Stimulated activated CD4-positive, alpha-beta T cell treated with anti-CD3 and anti-CD28 coated beads, Interleukin-2, amount 100 ng/mL, for 24 hours (primary cell): ENCODE results near the gene TNS3.
"Not testable (repeated sequence)": the region's sequence is repeated elsewhere in the genome, so short reads cannot be mapped to it uniquely, and the experiment has no call there.

ENCODE experiments used
- DNase-seq, 2 donors: peaks; one replicate each; pipeline ENCODE4 v3.0.0-alpha.2; 2020

TNS3 gene

DNA sequence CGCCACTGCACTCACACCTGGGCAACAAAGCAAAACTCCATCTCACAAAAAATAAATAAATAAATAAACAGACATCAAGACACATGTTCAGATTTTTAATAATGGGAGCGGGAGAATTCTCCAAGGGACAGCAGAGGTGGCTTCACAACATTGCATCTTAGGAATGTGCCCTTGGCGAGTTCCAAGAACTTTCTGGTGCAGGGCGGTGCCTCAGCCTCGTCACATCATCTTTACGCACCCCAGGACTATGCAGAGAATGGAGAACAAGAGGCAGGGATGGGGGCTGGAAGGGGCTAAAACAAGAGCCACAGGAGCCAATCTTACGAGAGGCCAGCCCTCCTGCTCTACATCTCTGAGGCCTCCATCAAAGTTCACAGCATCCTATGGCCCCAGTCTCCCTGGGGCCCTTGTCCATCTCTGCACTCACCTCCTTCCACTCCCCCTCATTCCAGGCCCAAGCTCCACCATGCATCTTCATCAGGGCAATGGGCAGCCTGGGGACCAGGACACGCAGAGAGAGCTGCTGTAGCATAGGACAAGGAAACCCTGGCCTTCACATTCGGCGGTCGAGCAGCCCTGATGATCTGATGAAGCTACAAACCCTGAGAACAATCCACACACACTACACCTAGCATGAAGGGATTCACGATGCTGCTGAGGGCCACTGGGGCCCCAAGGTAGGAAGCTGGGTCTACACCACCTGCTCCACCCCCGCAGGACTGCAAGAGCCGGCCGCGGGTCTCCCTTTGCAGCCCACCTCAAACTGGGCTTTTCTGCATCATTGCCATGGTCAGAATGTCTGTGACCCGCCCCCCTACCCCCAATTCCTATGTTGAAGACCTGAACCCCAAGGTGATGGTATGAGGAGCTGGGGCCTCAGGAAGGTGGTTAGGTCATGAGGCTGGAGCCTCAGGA, 22.3 kb downstream of the TNS3 start:
- no peak for DNase-seq

DNA sequence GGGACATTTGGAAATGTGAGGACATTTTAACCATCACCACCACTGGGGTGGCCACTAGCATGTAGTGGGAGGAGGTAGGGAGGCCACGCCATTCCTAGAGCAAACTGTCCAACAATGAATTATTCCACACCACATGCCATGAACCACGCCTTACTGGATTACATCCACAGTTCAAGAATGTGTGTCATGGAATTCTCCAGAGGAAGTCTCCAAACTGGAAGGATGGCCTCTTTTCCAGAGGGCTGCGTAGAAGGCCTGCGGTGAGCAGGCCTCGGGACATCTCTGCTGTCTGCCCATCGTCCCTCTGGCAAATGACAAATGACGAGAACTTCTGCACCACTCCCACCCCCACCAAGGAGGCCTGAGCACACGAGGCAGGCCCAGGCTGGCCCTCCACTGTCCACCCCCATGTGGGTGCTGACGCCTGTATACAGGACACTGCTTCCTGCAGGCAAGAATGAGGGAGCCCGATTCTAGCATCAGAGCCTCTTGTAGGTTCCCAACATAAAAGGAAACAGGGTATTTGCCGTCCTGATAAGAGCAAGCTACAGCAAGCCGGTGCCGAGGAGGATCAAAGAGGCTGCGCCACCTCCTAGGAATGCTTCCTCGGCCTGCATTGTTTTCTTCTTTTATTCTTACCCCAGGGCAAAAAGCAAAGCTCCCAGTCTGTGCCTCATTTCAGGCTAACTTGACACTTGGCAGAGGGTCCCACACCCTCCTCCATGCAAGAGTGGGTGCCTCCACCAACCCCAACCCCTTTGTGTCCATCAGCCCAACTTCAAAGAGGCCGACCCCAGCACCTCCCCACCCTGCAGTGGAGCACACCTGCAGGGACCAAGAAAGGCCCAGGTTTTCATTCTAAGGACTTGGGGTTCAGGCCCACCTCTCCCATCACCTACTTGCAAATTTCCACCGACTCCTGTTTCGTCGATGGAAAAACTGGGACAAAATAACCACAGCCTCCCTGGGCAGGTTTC, 23.9 kb downstream of the TNS3 start:
- no peak for DNase-seq

DNA sequence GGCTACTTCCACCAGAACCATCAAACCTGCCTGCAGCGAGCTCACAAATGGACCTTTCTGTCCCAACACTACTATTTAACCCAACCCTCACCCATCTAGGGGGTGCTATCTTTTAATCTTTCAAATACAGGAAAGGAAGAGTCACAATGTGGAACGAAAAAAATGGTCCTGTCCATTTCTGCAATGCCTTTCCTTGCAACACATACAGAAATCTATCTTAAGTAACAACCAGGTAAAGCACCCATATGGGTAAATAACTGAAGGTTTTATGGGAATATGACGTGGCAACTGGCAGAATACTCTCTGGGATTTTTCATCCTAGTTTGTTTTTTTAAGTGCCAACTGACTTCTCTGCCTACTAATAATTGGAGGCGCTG, 24.6 kb downstream of the TNS3 start:
- no peak for DNase-seq

DNA sequence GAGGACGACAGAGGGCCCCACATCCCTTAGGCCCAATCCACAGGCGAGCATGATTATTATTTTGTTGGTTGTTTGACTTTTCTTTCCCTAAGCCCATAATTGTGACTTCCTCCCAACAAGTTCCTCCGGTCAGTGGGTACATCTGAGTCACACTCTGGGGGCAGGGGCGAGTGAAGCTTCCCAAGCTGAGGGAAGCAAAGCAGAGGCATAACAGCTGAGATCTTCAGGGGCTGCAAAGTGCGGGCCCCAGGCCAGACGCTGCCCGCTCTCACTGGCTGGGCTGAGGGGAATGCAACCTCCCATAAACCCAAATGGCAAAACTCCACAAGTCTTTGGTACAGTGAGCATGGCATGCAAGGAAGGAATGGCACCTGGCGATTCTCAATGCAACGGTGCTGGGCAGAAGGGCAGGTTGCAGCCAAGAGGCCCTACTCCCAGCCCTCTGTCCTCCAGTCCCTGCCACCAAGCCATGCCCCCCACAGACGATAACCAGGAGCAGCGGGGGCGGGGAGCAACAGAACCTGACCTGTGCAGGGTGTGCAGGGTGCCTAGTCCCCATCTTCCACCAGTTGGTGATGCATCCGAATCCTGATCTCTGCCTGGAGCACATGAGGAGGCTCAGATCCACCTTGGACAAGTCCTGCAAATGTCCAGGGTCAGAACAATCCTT, 25.3 kb downstream of the TNS3 start:
- DNase-seq, result no peak

DNA sequence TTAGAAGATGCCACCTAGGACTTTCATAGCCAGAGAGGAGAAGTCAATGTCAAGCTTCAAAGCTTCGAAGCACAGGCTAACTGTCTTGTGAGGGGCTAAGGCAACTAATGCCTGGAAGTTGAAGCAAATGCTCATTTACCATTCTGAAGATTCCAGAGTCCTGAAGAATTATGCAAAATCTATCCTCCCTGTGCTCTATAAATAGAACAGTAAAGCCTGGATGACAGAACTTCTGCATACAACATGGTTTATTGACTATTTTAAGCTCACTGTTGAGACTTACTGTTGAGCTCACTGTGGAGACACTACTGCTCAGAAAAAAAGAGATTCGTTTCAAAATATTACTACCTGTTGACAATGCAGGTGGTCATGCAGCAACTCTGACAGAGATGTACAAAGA, 28.6 kb downstream of the TNS3 start:
- no peak for DNase-seq

DNA sequence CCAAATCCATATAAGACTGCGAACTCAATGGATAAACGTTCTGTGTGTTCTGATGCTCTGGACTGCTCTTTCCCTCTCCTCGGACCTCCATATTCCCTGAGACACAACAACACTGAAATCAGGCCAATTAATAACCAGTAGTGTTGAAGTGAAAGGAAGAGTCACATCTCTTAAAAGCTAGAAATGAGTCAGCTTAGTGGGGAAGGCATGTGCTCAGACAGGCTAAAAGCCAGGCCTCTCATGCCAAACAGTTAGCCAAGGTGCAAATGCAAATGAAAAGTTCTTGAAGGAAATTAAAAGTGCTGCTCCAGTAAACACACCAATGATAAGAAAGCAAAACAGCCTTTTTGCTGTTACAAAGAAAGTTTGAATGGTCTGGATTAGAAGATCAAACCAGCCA, 29.3 kb downstream of the TNS3 start:
- DNase-seq, result no peak

DNA sequence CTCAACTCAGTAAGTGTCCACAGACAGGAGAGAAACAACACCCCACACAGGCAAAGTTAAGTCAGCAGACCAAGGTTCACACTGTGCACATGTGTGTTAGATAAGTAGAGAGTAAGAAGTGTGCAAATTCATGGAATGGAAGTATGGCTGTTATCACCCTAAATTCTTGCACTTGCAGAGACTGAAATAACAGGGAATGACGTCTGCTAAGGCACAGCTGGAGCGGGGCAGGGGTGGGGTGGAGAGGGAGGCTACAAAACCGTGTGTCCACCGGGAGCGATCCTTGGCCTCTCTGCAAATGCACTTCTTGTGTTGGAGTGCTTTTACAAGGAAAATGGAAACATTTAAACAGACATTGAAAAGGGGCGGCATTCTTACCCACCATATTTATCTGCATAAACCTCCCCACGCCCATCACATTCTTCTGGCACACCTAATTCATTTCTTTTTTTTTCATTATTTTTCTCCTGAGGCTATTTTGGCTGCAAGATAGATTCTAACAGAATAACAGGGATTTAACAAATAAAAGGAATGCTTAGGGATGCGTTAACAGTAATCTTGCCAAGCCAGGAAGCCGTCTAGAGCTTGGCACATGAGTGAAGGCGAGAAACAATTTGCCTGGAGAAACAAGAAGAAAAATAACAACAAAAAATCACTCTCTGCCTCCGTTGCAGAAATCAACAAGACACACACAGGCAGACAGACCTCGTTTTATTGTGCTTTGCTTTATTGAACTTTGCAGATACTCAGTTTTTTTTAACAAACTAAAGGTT, 30.1 kb downstream of the TNS3 start:
- no peak for DNase-seq

DNA sequence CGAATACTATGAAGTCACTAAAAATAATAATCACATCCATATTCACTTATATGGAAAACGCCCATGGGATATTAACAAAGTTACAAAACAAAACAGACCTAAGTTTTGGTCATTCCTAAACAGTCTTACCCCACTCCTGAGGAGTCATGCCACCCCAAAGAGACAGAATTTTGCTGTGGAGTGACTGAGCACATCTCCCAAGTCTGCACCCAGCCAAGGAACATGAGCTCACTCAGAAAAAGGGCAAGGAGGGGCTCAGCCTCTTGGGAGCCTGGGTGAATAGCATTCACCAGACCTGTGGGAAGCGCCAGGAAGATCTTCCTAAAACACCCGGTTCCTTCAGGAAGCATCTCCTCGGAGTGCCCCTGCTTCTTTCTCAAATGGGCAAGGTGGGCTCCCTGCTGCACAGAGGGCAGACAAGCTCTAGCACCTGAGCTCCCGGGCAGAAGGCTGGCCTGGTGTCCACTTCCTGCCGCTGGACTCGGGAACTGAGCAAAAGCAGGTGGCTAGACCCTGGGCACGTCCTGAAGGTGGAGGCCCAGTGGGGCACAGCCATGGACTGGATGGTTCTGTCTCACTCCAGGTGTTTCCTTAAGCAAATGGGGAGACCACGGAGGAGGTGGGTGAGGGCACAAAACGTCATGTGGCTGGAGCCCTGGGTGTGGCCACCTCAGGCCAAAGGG, 31.0 kb downstream of the TNS3 start:
- no peak for DNase-seq

DNA sequence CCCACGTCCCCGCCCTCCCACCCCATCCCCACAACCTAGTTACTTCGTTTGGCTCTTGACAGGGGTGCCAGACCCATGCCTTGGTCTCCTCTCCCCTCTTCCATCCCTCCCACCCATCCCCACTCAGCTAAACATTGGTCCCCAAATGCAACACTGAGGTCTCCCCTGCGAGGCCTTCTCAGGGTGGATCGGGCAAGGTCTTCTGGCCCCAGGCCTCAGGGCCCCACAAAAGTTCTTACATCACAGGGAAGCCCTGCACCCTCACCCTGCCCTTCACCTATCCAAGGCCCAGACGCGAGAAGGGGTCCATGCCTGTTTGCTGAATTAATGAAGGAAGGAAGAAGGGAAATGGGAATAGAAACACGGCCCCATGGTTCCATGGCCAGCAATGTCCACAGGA, 32.0 kb downstream of the TNS3 start:
- DNase-seq, result no peak

DNA sequence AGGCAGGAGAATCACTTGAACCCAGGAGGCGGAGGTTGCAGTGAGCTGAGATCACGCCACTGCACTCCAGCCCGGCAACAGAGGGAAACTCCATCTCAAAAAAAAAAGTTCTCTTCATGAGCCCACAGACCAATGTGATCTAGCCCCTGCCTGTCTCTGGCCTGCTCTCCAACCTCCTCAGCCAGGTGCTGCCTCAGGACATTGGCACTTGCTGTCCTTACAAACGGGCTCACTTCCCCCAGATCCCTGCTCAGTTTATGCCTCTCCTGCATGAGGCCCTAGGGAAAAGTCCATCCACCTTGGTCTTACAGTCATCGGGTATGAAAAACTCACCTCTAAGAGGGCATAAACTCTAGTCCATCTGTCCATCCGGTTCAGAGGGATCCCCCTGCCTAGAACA, 32.5 kb downstream of the TNS3 start:
- DNase-seq, result no peak

DNA sequence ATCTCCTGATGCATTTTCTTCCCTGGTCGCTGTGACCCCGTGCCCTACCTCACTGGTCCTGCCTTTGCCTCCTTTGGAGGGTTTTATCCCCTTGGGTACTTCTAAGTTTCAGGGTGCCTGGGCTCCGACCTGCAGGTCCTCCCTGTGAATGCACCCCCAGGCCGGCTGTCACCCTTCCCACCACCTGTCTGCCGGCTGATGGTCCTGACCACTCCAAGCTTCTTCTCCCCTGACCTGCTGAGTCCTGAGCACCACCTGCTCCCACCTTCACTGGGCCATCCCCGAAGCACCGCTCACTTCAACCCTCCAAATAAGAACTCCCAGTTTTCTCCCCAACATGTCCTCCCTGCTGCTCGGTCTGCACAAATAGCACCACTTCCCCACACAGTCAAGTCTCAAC, 33.4 kb downstream of the TNS3 start:
- no peak for DNase-seq

DNA sequence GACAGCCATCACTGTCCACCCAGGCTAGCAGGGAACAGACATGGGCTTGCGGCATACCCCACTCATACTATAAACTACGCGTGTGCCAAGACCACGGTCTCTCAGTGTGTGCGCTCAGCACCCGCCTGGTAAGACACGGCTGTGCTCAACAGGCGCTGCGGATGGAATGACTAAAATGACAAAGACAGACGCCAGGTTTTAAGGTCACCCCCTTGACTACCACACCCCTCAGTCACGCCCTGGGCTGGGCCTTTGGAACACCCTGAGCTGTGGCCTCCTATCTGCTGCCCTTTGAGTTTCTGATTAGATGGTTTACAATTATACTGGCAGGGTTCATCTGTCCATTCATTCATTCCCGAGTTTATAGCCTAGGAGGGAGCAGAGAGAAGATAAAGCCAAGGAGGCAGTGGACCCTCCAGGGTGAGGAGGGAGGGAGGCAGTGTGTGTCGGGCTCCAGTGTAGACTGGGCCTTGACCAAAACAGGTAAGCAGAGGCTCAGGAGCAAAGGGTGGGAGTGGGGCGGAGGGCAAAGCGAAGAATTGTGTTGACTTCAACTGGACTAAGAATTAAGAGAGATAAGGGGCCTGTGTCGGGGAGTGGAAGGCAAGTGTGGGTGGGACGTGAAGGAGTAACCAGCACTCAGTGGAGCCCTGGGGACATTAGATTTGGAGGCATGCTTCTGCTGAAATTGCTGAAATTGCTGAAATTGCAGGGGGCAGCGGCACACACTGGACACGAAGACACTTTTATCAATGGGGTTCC, 35.0 kb downstream of the TNS3 start:
- no peak for DNase-seq

DNA sequence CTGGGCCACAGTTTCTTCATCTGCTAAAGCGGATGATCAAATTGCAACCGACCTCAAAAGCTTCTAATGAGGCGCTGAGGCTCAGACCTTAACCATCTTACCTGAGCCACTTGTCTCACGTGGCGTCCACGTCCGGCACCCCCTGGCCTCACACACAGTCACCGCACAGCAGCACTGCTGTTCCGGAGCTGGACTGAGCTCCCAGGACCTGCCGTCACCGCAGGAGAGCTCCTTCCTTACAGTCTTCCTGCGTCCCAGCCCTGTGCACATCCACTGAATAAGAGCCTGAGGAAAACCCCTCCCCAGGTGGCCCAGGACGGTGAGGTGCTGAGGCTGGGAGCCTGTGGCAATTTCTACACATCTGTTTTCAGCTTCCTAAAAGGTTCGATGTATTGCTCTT, 35.7 kb downstream of the TNS3 start:
- no peak for DNase-seq

DNA sequence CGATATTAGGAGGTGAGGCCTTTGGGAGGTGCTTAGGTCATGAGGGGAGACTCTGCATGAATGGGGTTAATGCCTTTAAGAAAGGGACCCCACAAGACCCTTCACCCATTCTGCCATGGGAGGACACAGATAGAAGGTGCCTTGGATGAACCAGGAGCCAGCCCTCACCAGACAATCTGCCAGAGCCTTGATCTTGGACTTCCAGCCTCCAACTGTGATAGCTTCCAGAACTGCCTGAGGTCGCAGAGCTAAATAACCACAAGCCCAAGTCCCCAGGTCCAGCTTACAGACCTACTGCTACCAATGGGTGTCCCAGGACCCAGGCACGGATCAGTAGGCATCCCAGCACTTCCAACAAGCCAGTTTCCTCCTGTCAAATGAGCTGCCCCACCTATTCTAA, 37.5 kb downstream of the TNS3 start:
- no peak for DNase-seq

DNA sequence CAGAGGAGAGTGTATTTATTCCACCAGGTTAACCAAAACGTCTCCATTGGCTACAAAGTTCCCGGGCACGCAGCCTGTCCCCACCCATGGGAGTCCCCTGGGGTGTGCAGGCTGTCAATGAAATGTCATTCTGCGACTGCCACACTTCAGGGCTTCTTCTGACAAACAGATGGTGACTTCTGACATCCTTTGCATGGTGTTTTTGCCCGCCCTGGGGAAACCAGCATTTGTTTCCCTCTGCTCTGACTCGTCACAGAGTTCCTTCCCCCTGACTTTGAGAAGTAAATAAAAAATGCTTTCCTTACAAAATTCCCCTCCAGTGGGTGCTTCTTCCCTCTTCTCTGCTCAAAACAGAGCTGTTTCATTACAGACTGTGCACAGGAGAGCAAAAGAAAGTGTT, 38.2 kb downstream of the TNS3 start:
- no peak for DNase-seq

DNA sequence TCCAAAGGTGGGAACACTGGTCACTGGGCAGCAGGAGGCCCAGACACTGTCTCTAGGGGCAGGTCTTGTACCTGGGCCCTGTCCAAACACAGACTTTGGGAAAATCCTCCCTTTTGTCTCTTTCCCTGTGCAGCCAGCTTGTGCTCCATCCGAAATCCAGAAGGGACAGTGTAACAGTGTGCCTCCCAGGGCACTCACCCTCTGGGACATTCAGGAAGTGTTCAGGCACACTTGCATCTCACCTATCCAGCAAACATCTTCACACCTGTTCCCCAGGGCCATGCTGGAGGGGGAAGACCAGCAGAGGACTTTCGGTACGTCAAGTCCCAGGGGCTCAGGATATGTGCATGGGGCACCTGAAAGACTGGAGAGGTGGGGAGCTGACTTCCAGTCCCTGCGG, 38.9 kb downstream of the TNS3 start:
- no peak for DNase-seq

DNA sequence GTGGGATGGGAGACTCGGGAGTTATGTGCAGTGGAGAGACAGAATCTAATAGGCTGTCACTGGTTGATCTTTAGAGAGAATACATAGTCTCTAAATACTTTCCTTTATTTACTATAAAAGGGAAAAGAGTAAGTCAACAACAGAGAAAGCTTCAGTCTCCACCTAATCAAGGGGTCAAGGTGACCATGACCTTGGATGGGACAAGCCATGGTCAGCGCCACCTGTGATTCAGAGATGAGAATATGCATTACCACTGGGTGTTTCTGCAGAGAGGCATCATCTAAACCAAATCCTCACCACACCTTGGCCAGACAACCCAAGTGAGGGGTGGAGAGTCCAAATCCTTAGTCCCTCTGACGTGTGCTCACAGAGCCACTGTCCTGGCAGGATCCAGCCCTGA, 39.9 kb downstream of the TNS3 start:
- no peak for DNase-seq

DNA sequence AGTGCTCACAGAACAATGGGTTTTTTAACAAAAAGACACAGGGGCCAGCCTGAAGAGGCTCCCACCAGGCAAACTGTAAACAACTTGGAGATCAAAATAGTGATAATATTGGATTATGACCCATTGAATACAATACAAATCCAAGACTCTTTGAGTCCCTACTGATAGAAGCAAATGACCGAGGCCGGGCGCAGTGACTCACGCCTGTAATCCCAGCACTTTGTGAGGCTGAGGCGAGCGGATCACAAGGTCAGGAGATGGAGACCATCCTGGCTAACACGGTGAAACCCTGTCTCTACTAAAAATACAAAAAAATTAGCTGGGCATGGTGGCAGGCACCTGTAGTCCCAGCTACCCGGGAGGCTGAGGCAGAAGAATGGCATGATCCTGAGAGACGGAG, 40.4 kb downstream of the TNS3 start:
- DNase-seq, result not testable (repeated sequence)

DNA sequence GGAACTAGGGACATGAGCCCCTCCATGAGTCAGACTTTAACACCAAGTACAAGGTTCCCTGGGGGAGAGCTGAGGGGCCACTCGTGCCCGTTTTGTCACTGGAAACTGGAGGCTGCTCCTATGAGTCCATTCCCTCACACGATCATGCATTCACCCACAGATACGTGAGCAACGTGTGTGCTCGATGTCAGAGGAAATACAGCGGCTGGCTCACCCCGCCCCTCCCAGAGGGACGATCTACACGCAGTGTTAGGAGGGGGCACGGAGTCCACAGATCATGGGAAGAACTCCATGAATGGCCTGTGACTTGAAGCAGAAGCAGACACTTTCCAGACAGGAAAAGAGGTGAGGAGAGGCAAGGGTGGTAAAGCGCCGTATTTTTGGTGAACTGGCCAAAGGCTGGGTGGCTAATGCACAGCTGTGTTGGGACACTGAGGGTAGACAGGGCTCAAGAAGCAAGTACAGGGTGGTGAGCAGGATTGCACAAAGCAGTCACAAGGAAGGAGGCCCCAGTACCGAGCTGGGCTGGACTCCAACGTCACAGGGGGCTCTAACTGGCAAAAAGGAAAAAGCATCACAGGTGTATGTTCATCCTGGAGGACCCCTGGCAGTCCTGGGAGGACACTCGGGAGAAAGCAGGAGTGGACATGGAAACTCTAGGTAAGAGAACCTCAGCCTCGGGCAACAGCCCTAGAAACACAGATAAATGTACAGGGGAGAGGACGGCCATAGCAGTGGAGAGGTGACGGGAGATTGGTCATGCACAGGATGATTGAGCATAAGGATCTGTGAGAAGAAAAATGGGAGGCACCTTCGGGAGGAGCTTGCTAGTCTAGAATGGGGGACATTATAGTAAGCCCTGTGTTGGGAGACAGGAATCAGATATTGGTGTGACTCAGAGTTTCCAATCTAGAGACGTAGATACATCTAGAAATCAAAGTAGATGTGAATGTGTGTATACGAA, 41.2 kb downstream of the TNS3 start:
- no peak for DNase-seq

DNA sequence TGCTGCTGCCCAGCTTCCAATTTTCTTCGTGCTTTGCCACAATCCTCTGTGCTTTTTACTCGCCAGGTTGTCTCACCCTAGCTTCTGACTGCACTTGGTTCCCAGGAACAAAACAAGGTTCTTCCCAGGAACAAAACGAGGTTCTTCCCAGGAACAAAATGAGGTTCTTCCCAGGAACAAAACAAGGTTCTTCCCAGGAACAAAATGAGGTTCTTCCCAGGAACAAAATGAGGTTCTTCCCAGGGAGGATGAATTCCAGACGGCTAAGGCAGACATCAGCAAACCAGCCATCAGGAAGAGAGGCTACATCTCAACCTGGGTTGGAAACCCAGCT, 41.9 kb downstream of the TNS3 start:
- DNase-seq, result no peak
